Retina (tissue), 1 donor: ENCODE results near the gene INTS11.

Experiments used
- DNase-seq: peaks from one replicate; pipeline ENCODE4 v3.0.0-alpha.2; 2016

Gene INTS11

DNA sequence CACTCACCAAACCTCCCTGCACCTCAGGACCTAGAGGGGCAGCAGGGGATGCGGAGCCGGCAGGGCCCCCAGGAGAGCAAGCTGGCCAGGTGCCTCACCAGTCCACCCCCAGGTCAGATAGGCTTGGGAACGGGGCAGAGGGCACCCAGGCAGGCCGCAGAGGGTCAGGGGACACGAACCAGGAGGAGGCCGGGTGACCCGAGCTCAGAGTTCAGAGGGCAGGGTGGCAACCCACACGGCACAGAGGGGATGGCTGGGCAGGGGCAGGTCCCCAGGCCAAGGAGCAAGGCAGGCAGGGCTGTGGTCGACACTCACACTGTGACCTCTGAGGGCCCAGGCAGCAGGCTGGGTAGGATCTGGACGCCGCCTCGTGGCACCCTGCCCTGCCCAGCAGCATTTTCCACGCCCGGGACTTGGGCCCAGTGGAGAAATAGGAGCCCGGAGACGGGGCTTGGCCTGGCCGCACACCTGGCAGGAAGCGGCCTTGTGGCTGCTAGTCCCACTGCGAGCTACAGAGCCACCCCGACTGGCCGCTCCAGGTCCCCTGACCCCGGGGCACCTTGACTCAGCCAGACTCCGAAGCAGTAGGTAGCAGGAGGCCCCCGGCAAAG, 19.5 kb upstream of the INTS11 start:
- no peak for DNase-seq

DNA sequence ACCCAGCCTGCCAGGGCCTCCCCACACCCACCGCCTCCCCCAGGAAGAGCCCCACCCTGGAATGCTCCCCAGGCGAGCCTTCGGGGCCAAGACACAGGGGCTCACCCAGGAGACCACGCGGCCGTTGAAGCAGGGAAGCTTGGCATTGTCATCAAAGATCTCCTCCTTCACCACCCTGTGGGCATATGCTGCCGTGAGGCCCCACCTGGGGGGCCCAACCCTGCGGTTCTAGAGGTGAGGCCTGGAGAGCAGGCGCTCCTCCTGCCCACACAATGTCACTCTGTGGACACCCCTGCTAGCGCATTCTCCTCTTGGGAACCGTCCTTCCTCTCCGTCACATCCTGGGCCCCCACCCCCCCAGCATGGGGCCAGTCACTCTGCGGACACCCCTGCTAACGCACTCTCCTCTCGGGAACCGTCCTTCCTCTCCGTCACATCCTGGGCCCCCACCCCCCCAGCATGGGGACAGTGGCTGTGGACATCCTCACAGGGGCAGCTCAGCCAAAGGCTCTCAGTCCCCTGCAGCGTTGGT, 18.2 kb upstream of the INTS11 start:
- DNase-seq: no peak

DNA sequence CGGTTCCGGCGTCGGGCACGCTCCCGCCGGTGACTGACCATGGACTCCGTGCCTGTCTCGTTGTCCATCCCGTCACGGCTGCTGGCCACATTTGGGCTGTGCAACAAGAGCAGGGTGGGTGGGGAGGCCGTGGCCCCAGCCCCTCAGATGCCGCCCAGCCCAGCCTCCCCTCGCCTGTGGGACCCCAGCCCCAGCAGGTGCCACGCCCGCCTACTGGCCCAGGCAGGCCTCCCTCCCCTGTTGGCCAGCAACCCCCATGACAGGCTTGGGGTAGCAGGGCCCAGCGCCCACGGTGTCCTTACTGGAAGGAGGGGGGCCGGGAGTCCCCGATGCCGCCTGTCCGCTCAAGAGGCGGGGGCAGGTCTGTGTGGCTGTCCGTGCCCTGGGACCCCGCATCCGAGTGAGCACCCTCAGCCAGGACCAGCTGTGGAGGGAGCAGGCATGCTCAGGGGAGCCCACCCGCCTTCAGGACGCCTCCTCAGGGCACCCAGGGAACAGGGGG, 17.7 kb upstream of the INTS11 start:
- no peak for DNase-seq

DNA sequence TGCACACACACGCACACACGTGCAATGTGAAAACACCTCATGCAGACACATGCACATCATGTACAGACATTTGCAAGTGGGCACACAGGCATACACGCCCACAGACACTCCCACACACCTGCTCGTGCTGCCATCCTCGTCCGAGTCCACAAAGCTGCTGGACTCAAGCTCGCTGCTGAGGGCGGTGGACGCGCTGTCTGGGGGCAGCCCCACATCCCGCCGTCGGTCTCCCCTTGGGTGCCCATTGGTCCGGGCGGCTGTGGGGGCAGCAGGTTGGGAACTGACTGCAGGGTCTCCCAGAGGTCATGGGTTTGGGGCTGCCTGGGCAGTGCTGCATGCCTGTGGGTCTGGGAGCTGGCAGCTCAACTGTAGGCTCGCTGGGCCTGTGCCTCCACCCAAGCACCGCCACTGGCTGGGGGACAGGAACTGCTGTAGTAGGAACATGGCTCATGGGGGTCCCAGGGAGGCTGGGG, 17.1 kb upstream of the INTS11 start:
- DNase-seq: no peak

DNA sequence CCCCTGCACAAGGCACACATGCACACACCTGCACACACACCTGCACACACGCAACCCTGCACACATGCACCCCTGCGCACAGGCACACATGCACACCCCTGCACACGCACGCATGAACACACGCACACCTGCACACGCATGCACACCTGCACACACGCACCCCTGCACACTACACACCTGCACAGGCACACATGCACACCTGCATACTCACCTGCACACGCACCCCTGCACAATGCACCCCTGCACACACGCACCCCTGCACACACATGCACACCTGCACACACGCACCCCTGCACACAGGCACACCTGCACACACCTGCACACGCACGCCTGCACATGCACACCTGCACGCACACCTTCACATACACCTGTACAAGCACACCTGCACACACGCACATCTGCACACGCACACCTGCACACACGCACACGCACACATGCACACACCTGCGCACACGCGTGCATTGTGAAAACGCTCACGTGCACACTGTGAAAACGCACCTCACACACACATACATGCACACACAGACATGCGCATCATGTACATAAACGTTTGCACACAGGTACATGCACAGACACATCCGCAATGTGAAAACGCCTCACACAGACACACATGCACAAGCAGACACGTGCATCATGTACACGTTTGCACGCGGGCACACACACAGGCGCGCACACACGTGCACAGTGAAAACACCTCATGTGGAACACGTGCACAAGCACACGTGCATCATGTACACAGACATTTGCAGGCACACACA, 16.5 kb upstream of the INTS11 start:
- DNase-seq: no peak

DNA sequence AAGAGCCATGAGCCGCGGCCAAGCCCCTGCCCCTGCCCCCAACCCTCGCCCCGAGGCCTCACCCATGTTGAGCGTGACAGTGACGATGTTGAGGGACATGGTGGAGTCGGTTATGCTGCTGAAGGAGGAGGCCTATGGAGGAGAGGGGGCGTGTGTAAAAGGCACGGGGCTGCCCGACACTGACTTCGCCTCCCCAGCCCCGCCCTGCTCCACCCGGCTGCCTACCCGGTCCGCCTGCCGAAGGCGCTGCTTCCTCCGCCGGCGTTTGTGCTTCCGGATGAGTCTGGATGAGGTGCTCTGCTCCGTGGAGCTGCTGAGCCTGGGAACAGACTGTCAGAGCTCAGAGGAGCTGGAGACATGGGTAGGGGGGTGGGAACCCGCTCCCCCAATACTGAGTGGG, 15.7 kb upstream of the INTS11 start:
- no peak for DNase-seq

DNA sequence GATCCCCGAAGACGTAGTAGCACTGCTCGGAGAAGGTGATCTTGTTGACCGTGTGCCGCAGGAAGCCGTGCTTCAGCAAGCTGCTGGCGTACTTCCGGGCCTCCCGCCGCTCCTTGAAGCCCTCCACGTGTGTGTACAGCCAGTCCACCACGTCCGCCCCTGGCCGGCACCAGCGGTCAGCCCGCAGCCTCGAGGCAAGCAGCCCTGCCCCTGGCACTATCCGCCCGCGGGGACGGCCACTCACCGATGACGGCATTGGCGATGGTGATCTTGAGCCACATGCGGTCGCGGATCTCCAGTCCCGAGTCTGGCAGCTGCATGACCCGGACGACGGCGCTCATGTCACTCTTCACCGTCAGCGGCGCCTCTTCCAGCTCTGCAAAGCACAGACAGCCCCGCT, 13.8 kb upstream of the INTS11 start:
- no peak for DNase-seq

DNA sequence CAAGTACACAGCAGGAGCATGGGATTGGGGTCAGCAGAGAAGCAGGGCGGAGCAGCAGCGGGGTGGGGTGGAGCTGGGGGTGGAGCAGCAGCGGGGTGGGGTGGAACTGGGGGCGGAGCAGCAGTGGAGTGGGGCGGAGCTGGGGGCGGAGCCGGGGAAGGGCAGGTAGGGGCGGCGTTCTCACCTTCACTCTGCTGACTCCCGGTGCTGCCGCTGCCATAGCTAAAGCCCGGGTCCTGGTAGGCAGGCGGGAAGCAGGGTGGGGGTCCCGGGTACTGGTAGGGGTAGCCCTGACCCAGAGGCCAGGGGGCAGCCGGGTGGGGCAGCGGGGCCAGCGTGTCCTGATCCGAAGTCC, 13.3 kb upstream of the INTS11 start:
- no peak for DNase-seq

DNA sequence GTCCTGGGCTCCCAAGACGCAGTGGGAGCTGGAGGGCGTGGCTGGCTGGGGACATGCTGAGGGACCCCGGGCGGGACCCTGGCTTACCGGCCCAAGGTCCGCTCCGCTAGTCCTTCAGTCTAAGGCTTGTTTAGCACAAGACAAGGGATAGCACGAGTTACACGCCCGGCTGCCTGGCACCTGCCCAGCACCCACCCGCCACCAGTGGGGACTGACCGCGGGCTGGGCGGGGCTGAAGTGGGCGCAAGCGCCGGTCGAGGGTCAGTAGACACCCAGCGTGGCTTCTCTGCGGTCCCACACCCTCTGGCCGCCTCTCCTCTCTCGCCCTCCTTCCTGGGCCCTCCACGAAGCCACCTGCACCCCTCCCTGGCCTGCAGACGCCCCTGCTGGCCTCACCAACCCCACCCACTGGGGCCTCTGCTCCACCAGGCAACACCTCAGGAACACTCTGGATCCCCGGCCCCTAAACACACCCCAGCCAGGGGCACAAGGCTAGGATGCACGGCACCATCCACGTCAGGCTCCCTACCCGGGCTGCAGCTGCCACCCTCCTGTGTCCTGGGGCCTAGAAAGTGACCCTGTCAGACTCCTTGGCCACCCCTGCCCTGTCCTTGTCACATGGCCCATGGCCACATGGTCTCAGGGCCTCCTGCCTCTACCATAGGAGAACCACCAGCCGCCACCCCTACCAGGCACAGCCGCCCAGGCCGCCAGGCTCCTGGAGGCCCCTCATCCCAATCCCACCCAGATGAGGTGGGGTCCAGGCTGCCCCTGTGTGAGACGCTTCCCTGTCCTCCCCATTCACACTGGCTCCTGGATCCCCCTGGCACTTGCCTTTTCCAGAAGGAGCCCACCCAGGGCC, 12.7 kb upstream of the INTS11 start:
- DNase-seq: no peak

DNA sequence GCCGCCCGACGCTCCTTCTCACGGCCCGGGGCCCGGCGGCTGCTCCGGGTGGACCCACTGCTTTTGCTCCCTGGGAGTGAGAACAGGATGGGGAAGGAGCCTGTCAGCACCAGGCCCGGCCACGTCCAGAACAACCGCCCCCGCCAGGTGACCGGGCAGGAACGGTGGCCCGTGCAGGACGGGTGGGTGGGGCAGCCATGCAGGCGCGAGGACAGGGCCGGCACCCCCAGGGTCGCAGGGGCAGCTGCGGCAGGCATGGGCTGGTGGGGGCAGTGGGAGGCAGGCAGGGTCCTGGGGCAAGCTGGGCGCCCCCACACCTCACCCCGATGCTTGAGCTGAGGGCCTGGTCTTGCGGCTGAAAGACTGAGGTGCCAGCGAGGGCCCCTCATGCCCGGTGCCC, 12.0 kb upstream of the INTS11 start:
- no peak for DNase-seq

DNA sequence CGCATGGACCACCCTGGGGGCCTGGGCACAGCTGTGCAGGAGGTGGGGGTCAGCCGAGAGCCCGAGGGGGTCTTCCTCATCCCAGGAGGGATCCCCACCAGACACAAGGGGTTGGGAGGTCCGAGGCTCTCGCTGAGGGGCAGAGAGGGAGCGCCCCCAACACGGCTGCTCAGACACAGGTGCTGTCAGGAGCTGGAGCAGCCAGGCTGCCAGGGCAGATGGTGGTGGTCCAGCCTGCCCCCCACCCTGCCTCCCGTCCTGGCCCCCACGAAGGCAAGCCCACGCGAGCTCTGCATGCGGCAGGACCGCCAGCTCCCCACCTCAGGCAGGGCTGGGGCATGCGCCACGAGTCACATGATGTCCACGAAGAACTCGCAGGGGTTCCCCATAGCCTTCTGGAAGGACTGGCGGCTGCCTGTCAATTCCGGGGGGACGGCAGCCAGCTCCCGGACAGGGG, 11.4 kb upstream of the INTS11 start:
- no peak for DNase-seq

DNA sequence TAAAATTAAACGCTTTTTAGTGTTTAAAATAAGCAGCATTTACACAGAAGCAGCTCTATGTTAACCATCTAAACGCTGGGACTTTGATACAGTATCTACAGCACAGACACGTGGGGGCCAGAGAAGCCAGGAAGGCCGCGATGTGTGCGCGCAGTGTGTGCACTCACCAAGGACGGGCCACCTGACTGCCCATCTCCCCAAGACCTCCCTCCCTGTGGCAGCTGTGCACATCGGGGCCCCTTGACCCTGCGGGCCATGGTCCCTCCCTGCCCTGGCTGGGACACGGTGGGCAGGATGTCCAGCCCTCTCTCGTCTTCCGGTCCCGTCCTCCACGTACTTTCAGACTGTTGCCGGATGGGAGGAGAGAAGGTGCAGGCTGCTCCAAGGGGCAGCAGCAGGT, 10.8 kb upstream of the INTS11 start:
- no peak for DNase-seq

DNA sequence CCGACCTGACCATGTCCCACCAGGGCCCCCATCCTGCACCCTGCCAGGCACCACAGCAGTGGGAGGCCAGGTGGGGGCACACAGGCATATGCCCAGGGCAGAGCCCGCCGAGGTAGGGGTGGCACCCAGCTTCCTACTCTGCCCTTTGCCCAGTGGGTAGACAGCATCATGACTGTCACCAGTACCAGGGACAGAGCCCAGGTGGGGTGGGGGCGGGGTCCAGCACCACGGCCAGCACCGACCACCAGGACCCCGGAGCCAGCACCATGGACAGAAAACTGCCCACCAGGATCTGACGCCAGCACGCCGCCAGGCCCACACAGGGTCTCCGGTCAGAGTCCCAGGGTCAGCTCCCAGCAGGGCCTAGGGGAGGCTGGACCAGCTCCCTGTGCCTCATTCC, 10.4 kb upstream of the INTS11 start:
- no peak for DNase-seq

DNA sequence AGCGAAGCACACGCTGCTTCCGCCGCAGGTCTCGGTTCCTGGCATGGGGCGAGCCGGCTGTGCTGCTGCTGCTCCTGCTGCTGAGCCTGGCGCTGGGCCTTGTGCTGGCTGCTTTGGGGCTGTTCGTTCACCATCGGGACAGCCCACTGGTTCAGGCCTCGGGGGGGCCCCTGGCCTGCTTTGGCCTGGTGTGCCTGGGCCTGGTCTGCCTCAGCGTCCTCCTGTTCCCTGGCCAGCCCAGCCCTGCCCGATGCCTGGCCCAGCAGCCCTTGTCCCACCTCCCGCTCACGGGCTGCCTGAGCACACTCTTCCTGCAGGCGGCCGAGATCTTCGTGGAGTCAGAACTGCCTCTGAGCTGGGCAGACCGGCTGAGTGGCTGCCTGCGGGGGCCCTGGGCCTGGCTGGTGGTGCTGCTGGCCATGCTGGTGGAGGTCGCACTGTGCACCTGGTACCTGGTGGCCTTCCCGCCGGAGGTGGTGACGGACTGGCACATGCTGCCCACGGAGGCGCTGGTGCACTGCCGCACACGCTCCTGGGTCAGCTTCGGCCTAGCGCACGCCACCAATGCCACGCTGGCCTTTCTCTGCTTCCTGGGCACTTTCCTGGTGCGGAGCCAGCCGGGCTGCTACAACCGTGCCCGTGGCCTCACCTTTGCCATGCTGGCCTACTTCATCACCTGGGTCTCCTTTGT, 9.2 kb upstream of the INTS11 start:
- no peak for DNase-seq

DNA sequence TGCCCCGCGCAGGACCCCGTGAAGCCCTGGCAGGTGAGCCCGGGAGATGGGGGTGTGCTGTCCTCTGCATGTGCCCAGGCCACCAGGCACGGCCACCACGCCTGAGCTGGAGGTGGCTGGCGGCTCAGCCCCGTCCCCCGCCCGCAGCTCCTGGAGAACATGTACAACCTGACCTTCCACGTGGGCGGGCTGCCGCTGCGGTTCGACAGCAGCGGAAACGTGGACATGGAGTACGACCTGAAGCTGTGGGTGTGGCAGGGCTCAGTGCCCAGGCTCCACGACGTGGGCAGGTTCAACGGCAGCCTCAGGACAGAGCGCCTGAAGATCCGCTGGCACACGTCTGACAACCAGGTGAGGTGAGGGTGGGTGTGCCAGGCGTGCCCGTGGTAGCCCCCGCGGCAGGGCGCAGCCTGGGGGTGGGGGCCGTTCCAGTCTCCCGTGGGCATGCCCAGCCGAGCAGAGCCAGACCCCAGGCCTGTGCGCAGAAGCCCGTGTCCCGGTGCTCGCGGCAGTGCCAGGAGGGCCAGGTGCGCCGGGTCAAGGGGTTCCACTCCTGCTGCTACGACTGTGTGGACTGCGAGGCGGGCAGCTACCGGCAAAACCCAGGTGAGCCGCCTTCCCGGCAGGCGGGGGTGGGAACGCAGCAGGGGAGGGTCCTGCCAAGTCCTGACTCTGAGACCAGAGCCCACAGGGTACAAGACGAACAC, 8.5 kb upstream of the INTS11 start:
- DNase-seq: no peak

DNA sequence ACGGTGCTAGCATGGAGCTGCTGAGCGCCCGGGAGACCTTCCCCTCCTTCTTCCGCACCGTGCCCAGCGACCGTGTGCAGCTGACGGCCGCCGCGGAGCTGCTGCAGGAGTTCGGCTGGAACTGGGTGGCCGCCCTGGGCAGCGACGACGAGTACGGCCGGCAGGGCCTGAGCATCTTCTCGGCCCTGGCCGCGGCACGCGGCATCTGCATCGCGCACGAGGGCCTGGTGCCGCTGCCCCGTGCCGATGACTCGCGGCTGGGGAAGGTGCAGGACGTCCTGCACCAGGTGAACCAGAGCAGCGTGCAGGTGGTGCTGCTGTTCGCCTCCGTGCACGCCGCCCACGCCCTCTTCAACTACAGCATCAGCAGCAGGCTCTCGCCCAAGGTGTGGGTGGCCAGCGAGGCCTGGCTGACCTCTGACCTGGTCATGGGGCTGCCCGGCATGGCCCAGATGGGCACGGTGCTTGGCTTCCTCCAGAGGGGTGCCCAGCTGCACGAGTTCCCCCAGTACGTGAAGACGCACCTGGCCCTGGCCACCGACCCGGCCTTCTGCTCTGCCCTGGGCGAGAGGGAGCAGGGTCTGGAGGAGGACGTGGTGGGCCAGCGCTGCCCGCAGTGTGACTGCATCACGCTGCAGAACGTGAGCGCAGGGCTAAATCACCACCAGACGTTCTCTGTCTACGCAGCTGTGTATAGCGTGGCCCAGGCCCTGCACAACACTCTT, 7.7 kb upstream of the INTS11 start:
- DNase-seq: no peak

DNA sequence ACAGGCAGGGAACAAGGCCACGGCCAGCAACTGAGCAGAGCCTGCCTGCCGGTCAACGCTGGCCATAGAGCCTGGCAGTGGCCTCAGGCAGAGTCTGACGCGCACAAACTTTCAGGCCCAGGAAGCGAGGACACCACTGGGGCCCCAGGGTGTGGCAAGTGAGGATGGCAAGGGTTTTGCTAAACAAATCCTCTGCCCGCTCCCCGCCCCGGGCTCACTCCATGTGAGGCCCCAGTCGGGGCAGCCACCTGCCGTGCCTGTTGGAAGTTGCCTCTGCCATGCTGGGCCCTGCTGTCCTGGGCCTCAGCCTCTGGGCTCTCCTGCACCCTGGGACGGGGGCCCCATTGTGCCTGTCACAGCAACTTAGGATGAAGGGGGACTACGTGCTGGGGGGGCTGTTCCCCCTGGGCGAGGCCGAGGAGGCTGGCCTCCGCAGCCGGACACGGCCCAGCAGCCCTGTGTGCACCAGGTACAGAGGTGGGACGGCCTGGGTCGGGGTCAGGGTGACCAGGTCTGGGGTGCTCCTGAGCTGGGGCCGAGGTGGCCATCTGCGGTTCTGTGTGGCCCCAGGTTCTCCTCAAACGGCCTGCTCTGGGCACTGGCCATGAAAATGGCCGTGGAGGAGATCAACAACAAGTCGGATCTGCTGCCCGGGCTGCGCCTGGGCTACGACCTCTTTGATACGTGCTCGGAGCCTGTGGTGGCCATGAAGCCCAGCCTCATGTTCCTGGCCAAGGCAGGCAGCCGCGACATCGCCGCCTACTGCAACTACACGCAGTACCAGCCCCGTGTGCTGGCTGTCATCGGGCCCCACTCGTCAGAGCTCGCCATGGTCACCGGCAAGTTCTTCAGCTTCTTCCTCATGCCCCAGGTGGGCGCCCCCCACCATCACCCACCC, 6.9 kb upstream of the INTS11 start, which contains the start of gene TAS1R3:
TSS of gene TAS1R3 (plus strand) at position 213 of the 898 bp plus-strand sequence. CDS start at position 279, 66 bp downstream.
- peak; percentile 48 for DNase-seq

DNA sequence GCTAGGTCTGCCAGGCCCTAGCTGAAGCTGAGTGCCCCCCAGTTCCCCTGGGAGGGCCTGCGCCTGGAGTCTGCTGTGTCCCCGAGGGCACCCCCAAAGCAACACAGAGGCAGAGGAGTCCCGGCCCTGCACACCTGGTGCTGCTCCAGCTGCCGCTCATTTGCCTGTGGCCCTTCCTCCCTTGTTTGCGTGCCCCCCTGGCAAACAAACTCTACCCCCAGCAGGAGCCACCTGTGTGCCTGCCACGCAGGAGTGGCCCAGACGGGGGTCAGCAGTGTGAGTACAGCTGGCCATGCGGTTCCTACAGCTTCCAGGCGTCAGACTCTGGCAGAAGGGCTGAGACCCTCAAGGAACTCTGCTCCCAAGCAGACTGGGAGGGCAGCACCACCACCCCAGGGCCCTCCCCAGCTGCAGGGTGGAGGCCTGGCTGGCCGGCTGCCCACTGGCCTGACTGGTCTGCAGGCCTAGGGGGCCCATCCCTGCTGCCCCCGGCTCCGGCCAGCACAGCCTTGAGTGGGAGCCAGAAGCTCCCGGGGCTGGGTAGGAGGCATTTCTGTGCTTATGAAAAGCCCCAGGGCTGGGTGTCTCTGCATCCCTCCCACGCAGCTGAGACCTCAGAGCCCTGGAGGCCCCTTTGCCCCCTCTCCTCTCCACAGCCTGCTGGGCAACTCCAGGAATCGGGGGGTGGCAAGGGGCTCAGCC, 6.1 kb upstream of the INTS11 start:
- no peak for DNase-seq
